Jurkat, Clone E6-1 (cell line): ENCODE measurements around the gene TSC22D1.

ENCODE experiments used
- DNase-seq: peaks from one replicate; pipeline ENCODE4 v3.0.0-alpha.2; 2011; ENCODE audit warnings: low read depth, low spot score
- H3K4me3 ChIP-seq: 2 replicates; pipeline ENCODE4 v1.5.1; 2011; ENCODE audit warnings: mild to moderate bottlenecking, low read length, control low read depth, moderate library complexity

The TSC22D1 gene

GRCh38 chr13:44417446-44417845 lies 158.7 kb downstream of the TSC22D1 start:
- DNase-seq, result no peak
- no peak overlapping the region for H3K4me3 ChIP-seq

- DNase-seq, result no peak
- no peak overlapping the region for H3K4me3 ChIP-seq
Measured at GRCh38 chr13:44416744-44417143, 159.4 kb downstream of the TSC22D1 start.

- no peak overlapping the region for H3K4me3 ChIP-seq
- no peak for DNase-seq
Measured at GRCh38 chr13:44416301-44416700, 159.8 kb downstream of the TSC22D1 start.

- H3K4me3 ChIP-seq, result no peak overlapping the region
- DNase-seq, result no peak
Measured at GRCh38 chr13:44415815-44416214, 160.3 kb downstream of the TSC22D1 start.

GRCh38 chr13:44414716-44415115 lies 161.4 kb downstream of the TSC22D1 start:
- no peak overlapping the region for H3K4me3 ChIP-seq
- DNase-seq, result no peak

- DNase-seq, result no peak
- no peak overlapping the region for H3K4me3 ChIP-seq
Measured at GRCh38 chr13:44413095-44413494, 163.0 kb downstream of the TSC22D1 start.

- no peak for DNase-seq
- H3K4me3 ChIP-seq, result no peak overlapping the region
Measured at GRCh38 chr13:44412346-44412935, 163.7 kb downstream of the TSC22D1 start.

GRCh38 chr13:44411841-44412240 lies 164.3 kb downstream of the TSC22D1 start:
- no peak overlapping the region for H3K4me3 ChIP-seq
- peak; percentile 45 for DNase-seq

- DNase-seq, result no peak
- H3K4me3 ChIP-seq, result no peak overlapping the region
Measured at GRCh38 chr13:44410328-44410859, 165.7 kb downstream of the TSC22D1 start.

GRCh38 chr13:44409595-44409994 lies 166.5 kb downstream of the TSC22D1 start:
- no peak overlapping the region for H3K4me3 ChIP-seq
- no peak for DNase-seq

GRCh38 chr13:44407891-44408290 lies 168.2 kb downstream of the TSC22D1 start:
- no peak for DNase-seq
- no peak overlapping the region for H3K4me3 ChIP-seq

GRCh38 chr13:44407379-44407778 lies 168.8 kb downstream of the TSC22D1 start:
- no peak overlapping the region for H3K4me3 ChIP-seq
- no peak for DNase-seq

- no peak overlapping the region for H3K4me3 ChIP-seq
- no peak for DNase-seq
Measured at GRCh38 chr13:44406617-44407016, 169.5 kb downstream of the TSC22D1 start.

GRCh38 chr13:44404261-44405132 lies 171.6 kb downstream of the TSC22D1 start:
- no peak for DNase-seq
- H3K4me3 ChIP-seq, result no peak overlapping the region

GRCh38 chr13:44403461-44404056 lies 172.6 kb downstream of the TSC22D1 start:
- DNase-seq, result no peak
- H3K4me3 ChIP-seq, result no peak overlapping the region

GRCh38 chr13:44402899-44403445 lies 173.2 kb downstream of the TSC22D1 start:
- no peak overlapping the region for H3K4me3 ChIP-seq
- DNase-seq, result no peak

- no peak for DNase-seq
- H3K4me3 ChIP-seq, result no peak overlapping the region
Measured at GRCh38 chr13:44401577-44401976, 174.6 kb downstream of the TSC22D1 start.

GRCh38 chr13:44400736-44401135 lies 175.4 kb downstream of the TSC22D1 start:
- no peak overlapping the region for H3K4me3 ChIP-seq
- no peak for DNase-seq

GRCh38 chr13:44399074-44399473 lies 177.1 kb downstream of the TSC22D1 start:
- no peak for DNase-seq
- no peak overlapping the region for H3K4me3 ChIP-seq

- no peak for DNase-seq
Measured at GRCh38 chr13:44398606-44399005, 177.5 kb downstream of the TSC22D1 start.

More at GRCh38 chr13:44398606-44399005, 177.5 kb downstream of the TSC22D1 start:
- H3K4me3 ChIP-seq, result no peak overlapping the region
